ENCODE data around the gene RPP25L.
"Not testable (repeated sequence)": the region's sequence is repeated elsewhere in the genome, so short reads cannot be mapped to it uniquely, and the experiment has no call there.

The RPP25L gene

GRCh38 chr9:34611811-34612787 lies at the start of gene RPP25L:
TSS of gene RPP25L (minus strand) at chr9:34612097. CDS start at chr9:34611296, 801 bp downstream.
- DNase-seq (ENCODE audit: low spot score): peak; percentile 98

GRCh38 chr9:34659592-34660253 lies 47.8 kb upstream of the RPP25L start:
- no peak for DNase-seq (ENCODE audit: low spot score)

GRCh38 chr9:34658461-34658860 lies 46.6 kb upstream of the RPP25L start:
- DNase-seq (ENCODE audit: low spot score): no peak

GRCh38 chr9:34656992-34657391 lies 45.1 kb upstream of the RPP25L start:
- DNase-seq (ENCODE audit: low spot score): no peak

- no peak for DNase-seq (ENCODE audit: low spot score)
These were observed 43.5 kb upstream of the RPP25L start for GRCh38 chr9:34655394-34655793.

- peak; percentile 88 for DNase-seq (ENCODE audit: low spot score)
These were observed 42.6 kb upstream of the RPP25L start for GRCh38 chr9:34654323-34655051.

- DNase-seq (ENCODE audit: low spot score): peak; percentile 52
These were observed 41.5 kb upstream of the RPP25L start for GRCh38 chr9:34653151-34654072.

- DNase-seq (ENCODE audit: low spot score): peak; percentile 25
These were observed 40.7 kb upstream of the RPP25L start for GRCh38 chr9:34652602-34653000.

GRCh38 chr9:34651876-34652601 lies 40.1 kb upstream of the RPP25L start, which contains the start of gene IL11RA:
TSS of gene IL11RA (plus strand) at chr9:34652185. CDS start at chr9:34655218, 3,033 bp downstream.
- peak; percentile 97 for DNase-seq (ENCODE audit: low spot score)

- peak; percentile 50 for DNase-seq (ENCODE audit: low spot score)
These were observed 39.4 kb upstream of the RPP25L start for GRCh38 chr9:34651321-34651720.

GRCh38 chr9:34650816-34651215 lies 38.9 kb upstream of the RPP25L start:
- no peak for DNase-seq (ENCODE audit: low spot score)

GRCh38 chr9:34648673-34649072 lies 36.8 kb upstream of the RPP25L start:
- DNase-seq (ENCODE audit: low spot score): no peak

- no peak for DNase-seq (ENCODE audit: low spot score)
These were observed 35.8 kb upstream of the RPP25L start for GRCh38 chr9:34647651-34648050.

- DNase-seq (ENCODE audit: low spot score): no peak
These were observed 35.1 kb upstream of the RPP25L start for GRCh38 chr9:34647084-34647403.

GRCh38 chr9:34646211-34647083 lies 34.5 kb upstream of the RPP25L start, which contains the start of gene GALT:
TSS of gene GALT (plus strand) at chr9:34646675. CDS start at chr9:34646705, 30 bp downstream.
- DNase-seq (ENCODE audit: low spot score): peak; percentile 95

GRCh38 chr9:34644766-34645314 lies 32.9 kb upstream of the RPP25L start:
- DNase-seq (ENCODE audit: low spot score): no peak

GRCh38 chr9:34642679-34643078 lies 30.8 kb upstream of the RPP25L start:
- no peak for DNase-seq (ENCODE audit: low spot score)

- not testable (repeated sequence) for DNase-seq (ENCODE audit: low spot score)
These were observed 27.4 kb upstream of the RPP25L start for GRCh38 chr9:34639322-34639721.

- DNase-seq (ENCODE audit: low spot score): no peak
These were observed 26.2 kb upstream of the RPP25L start for GRCh38 chr9:34638138-34638445.

Data from GM03348 (cell line).